GM12878 (cell line): ENCODE measurements around the gene HEPACAM.

Source experiments
- ELK1 ChIP-seq: IDR thresholded peaks from 2 replicates; pipeline ENCODE4 v1.6.1; 2012; ENCODE audit warnings: low read depth, low read length, improper control_type of control experiment
- EP300 ChIP-seq, 2 experiments: fragments of 150-350 bp in 1 of 2; IDR thresholded peaks; 2 replicates each; pipeline ENCODE4 v1.6.1; 2011 to 2012; ENCODE audit warnings: low read depth in 2 of 2, low read length in 2 of 2, borderline replicate concordance in 1 of 2, improper control_type of control experiment in 1 of 2, inconsistent platforms in 1 of 2; ENCODE audit not compliant: control insufficient read depth in 1 of 2
- HDAC2 ChIP-seq: fragments of 200-600 bp; sonication (generic); IDR thresholded peaks from 2 replicates; pipeline ENCODE4 v1.6.1; 2017
- MYB ChIP-seq: fragments of 150-350 bp; IDR thresholded peaks from 2 replicates; pipeline ENCODE4 v1.6.1; 2014; ENCODE audit warnings: mild to moderate bottlenecking, low read depth, low read length, borderline replicate concordance
- NFIC ChIP-seq: IDR thresholded peaks from 2 replicates; pipeline ENCODE4 v1.6.1; 2012; ENCODE audit warnings: low read depth, mild to moderate bottlenecking, inconsistent platforms, low read length, moderate library complexity
- POLR2A ChIP-seq: IDR thresholded peaks from 2 replicates; pipeline ENCODE4 v1.6.1; 2011; ENCODE audit warnings: low read depth, mild to moderate bottlenecking, low read length
- TCF12 ChIP-seq: IDR thresholded peaks from 2 replicates; pipeline ENCODE4 v1.6.1; 2011; ENCODE audit warnings: low read depth, mild to moderate bottlenecking, low read length
- TF ChIP-seq, protein P1 (sequence below): IDR thresholded peaks from 2 replicates; pipeline ENCODE4 v1.6.1; 2012; ENCODE audit warnings: low read depth, low read length, improper control_type of control experiment
- TF ChIP-seq, protein P2 (sequence below), 3 experiments: IDR thresholded peaks in 2 of 3; conservative IDR thresholded peaks in 1 of 3; 2 replicates each; pipeline ENCODE4 v1.5.1; 2011; ENCODE audit warnings: low read depth in 3 of 3, low read length in 3 of 3, mild to moderate bottlenecking in 3 of 3, control low read depth in 2 of 3, moderate library complexity in 2 of 3, inconsistent platforms in 1 of 3, mixed read lengths in 1 of 3; ENCODE audit not compliant: control insufficient read depth in 2 of 3, insufficient read depth in 1 of 3; ENCODE audit errors: extremely low read depth in 1 of 3

GRCh38 chr11:124875401-124875800 is 60.4 kb downstream of the HEPACAM start:
- TF ChIP-seq MYB = no peak
- no peak for TF ChIP-seq NFIC
- TF ChIP-seq TCF12 = no peak
- TF ChIP-seq, protein P1, sequence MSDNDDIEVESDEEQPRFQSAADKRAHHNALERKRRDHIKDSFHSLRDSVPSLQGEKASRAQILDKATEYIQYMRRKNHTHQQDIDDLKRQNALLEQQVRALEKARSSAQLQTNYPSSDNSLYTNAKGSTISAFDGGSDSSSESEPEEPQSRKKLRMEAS = no peak
- no peak for TF ChIP-seq EP300 (IDR thresholded peaks at IDR 0.05; ENCODE audit: borderline replicate concordance in 1 of 2, control insufficient read depth in 1 of 2, low read depth in 2 of 2, low read length in 2 of 2)
- no peak for TF ChIP-seq POLR2A
- TF ChIP-seq ELK1 = no peak
- TF ChIP-seq HDAC2 = no peak
- TF ChIP-seq, protein P2, sequence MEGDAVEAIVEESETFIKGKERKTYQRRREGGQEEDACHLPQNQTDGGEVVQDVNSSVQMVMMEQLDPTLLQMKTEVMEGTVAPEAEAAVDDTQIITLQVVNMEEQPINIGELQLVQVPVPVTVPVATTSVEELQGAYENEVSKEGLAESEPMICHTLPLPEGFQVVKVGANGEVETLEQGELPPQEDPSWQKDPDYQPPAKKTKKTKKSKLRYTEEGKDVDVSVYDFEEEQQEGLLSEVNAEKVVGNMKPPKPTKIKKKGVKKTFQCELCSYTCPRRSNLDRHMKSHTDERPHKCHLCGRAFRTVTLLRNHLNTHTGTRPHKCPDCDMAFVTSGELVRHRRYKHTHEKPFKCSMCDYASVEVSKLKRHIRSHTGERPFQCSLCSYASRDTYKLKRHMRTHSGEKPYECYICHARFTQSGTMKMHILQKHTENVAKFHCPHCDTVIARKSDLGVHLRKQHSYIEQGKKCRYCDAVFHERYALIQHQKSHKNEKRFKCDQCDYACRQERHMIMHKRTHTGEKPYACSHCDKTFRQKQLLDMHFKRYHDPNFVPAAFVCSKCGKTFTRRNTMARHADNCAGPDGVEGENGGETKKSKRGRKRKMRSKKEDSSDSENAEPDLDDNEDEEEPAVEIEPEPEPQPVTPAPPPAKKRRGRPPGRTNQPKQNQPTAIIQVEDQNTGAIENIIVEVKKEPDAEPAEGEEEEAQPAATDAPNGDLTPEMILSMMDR (IDR thresholded peaks at IDR 0.05 in 2 of 3, conservative IDR thresholded peaks at IDR 0.05 in 1 of 3; ENCODE audit: control insufficient read depth in 2 of 3, extremely low read depth in 1 of 3, insufficient read depth in 1 of 3, low read depth in 3 of 3, low read length in 3 of 3) = no peak
